Heart left ventricle (tissue), 13 donors: ENCODE data around the gene NEUROD6.

Source experiments
- CTCF ChIP-seq, 12 donors: fragments of 200-600 bp; sonication (generic) in 4 of 12; IDR thresholded peaks; one replicate each; pipeline versions ENCODE4 v1.5.0 to v1.8.0; 2018 to 2022; ENCODE audit warnings: antibody characterized with exemption in 12 of 12, mild to moderate bottlenecking in 5 of 12
- POLR2A ChIP-seq, 2 donors: fragments of 450-650 bp; IDR thresholded peaks; one replicate each; pipeline ENCODE4 v1.6.1; 2017; ENCODE audit warnings: antibody characterized with exemption in 2 of 2, mild to moderate bottlenecking in 2 of 2, moderate library complexity in 2 of 2
- donor health status: ischemic (EF 13 %, LVEDD 7.1; RV severe dilation, severe dysfunction).
- donor health status: DM: no; HTN: yes; CAD: no.
- donor health status: DM: no; HTN: no; CAD: no.
- donor health status: ischemic (EF 25% LVEDD 6.9; RV normal size, moderate dysfunction).
- donor health status: ischemic (EF 25% LVEDD 5.7; RV mildly dilated, moderate dysfunction).
- donor health status: ischemic (EF 35%, LVEDD 5.7; RV mildly dilated, moderate dysfunction).
- donor health status: nonischemic (EF 11% LVEDD 7.7; RV severe dilation, severe dysfunction).
- donor health status: DM: yes; HTN: yes; CAD: no.
- donor health status: PGD.
- donor health status: ischemic (EF 29% LVEDD 5.4; RV normal size, mild dysfunction).
- donor health status: nonischemic (EF 23%, LVEDD 6.1; RV moderate dilation, normal function).

GRCh38 chr7:31318313-31318712 is 22.2 kb downstream of the NEUROD6 start:
- no peak for TF ChIP-seq POLR2A (IDR thresholded peaks at IDR 0.05)
- TF ChIP-seq CTCF (IDR thresholded peaks at IDR 0.05) = no peak
